DMS53 treated with DMSO at 0.1 percent for 48 hours (cell line): Measurements from ENCODE around the gene FAM117B.
"Not testable (repeated sequence)": the region's sequence is repeated elsewhere in the genome, so short reads cannot be mapped to it uniquely, and the experiment has no call there.

Experiments
- DNase-seq: peaks from one replicate; lab custom pipeline; 2025; ENCODE audit not compliant: unreplicated experiment; lab: John Stamatoyannopoulos, UW

FAM117B gene

DNA sequence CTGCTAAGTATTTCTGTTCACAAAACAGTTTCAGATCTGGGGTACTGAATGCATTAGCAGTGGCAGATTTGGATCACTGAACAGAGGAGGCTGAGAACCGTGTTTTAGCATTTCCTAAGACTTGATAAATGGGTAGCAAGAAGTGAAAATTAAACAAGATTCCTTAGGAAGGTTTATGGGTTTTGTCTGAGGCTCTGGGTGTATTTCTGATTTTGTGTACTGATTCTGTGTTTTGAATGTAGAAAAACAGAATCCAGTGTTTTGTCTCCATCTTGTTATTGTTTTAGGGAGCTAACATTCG is 1.4 kb downstream of the FAM117B start:
- DNase-seq, result peak; percentile 37

DNA sequence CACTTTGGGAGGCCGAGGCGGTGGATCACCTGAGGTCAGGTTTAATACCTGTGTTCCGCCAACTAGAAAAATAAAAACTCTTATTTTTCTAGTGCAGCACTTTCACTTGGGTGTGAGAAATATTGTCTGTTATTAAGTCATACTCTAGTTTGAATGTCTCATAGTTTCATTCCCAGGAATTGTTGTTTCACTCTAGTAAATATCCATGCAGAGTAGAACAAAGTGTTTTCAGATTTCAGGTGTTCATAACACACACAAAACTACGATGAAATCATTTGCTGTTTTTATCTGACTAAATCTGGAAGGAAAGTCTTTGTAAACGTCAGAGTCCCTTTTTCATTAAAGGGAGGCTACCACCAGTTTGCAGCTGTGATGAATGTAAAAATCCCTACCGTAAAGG is 4.0 kb downstream of the FAM117B start:
- no peak for DNase-seq

DNA sequence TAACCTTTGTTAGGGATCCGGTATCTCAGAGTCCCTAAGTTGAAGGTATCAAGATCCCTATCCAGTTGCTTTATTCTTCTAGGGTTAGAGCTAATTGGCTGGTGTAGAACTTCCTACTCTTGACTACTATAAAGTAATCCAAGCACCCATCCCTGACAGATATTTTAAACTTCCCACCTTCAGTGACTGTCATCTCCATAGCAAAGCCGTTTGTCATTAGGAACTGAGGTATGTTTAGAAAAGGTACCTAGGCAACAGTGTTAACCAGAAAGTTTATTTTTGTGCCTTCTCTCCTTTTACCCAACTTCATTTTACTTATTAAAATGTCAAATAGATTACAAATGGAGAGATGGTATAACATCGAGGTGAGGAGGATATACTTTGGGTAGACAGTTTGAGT is 4.5 kb downstream of the FAM117B start:
- no peak for DNase-seq

DNA sequence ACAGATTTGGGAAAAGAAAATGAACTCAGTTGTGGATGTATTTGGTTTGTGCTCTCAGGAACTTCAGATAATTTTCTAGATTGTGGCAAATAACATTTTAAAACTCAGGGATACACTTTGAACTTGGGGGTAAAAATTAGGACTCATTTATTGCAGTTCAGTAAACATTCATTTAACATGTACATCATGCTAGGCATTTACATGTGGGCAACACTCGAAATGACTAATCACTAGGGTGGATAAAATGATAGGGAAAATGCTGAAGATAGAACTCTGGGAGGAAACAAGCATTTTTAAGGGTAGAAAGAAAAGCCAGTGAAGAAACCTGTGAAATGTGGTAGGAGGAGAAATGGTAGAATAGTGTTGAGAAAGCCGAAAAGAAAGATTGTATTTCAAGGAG is 7.8 kb downstream of the FAM117B start:
- no peak for DNase-seq

DNA sequence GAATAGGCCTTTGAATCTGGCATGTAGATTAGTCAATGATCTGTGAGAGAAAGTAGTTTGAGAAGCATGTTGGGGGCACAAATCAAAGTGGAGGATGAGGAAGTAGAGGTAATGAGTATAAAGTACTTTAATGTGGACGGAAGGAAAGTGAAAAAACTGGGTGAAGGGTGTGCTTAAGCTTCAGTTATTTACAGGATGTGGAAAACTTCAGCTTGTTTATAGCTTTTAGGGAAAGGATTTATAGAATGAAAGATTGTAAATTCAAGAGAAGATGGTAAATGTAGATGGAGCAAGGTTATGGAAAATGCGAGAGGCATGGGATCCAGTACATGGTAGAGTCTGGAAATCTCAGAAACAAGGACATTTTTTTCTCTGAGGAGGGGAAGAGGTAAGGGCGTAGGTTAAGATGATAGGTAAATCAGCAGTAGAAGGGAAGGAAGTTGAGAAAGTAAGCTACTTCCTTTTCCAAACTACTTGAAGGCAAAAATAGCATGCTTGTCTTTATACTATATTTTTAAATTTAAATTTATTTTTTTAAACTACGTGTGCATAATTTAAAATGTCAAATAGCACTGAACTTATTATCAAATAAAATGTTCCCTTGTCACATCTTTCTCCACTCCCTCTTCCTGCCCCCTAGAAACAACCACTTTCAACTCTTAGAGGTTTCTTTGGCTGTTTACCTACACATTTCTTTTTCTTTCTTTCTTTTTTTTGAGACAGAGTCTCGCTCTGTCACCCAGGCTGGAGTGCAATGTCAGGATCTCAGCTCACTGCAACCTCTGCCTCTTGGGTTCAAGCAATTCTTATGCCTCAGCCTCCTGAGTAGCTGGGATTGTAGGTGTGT is 8.5 kb downstream of the FAM117B start:
- no peak for DNase-seq

DNA sequence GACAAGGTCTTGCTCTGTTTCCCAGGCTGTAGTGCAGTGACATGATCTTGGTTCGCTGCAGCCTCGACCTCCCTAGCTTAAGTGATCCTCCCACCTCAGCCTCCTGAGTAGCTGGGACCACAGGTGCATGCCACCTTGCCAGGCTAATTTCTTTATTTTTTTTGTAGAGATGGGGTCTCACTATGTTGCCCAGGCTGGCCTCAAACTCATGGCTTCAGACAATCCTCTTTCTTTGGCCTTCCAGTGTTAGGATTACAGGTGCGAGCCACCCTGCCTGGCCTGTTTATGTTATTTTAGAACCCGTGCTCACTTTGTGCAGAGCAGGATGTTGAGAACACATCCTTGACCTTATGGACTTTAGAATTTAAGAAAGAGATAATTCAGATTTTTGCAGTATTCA is 17.4 kb downstream of the FAM117B start:
- no peak for DNase-seq

DNA sequence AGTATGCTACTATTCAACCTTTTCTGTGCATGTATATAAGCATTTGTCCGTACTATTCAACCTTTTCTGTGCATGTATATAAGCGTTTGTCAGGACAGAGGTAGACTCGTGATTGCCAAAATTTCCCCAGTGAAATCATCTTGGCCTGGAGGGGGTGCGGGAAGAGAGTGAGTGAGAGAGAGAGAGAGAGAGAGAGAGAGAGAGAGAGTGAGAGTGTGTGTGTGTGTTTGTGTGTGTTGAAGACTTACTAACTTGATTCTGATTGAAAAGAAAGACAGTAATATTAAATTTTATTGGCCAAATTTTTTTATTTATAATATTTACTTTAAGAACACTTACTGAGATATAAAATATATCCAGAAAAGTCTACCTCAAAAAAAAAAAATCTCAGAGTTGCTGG is 19.1 kb downstream of the FAM117B start:
- DNase-seq, result no peak

DNA sequence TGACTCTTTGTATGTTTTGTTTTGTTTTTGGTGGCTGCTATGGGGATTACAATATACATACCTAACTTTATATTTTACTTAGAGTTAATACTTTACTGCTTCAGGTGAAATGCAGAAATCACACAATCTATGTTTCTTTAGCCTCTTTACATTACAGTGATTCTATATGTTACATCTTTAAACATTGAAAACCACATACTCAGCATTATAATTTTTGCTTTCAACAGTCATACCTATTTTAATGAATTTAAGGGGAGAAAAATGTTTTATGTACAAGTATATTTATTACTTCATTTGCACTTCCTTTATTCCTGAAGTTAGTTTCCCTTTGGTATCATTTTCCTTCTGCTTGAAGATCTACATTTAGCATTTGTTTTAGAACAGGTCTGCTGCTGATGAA is 23.1 kb downstream of the FAM117B start:
- no peak for DNase-seq

DNA sequence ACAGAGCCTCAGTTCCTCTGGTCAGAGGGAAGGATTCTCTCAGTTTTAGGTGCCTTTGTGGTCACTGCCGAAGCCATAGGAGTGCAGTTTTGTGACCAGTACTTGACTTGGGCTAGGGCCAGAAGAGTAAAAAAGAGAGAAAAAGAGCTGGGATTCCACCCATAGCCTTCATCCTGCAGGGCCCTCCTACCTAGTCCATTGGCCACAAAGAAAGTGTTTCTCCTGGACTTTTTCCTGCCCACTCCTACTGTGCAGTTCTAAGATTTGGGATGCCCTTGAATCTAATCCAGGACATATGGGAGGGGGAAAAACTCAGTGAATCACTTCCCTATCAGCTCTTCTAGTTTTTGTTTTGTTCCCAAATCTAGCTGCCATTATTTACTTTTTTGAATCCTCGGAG is 26.0 kb downstream of the FAM117B start:
- no peak for DNase-seq

DNA sequence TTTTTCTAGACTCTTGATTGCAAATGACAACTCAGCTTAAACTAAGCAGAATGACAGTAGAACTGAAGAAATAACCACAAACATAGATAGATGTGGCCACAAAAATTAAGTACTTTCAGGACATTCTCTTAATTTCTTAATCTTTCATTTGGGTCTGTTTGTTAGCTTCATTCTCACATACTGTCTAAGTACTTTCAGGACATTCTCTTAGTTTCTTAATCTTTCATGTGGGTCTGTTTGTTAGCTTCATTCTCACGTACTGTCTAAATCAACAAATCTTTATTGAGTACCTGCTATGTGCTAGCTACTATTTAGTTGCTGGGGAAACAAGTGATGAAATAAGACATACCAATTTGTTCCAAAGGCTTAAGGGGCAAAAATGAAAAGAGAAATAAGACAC is 35.1 kb downstream of the FAM117B start:
- no peak for DNase-seq

DNA sequence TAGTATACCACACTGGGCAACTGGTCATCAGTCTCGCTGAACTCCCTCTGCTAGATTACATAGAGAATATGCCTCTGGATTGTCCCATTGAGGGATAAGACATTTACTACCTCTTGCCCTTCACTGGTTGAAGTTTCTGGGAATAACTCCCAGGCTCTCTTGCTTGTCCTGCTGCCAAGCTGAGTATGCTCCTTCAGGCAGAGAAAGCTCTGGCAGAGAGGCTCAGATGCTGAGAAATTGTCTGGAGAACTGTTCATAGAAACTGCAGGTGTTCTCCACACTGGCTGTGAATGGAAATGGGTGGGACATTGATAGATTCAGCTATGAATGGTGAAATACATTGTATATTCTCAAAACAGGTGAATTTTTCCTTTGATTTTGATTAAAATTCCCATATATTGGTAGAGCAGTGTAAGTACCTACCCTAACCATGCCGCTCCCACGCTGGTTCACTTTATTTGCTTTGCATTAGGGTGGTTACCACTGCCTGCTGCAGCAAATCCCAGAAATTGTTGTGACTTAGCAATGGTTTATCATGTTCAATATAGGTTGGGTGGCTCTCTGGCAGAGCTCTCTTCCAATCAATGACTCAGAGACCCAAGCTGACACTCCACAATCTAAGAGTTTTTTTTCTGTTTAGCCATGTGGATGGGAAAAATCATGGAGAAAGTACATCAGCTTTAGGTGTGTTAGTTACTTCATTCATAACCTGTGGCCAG is 36.7 kb downstream of the FAM117B start:
- no peak for DNase-seq

DNA sequence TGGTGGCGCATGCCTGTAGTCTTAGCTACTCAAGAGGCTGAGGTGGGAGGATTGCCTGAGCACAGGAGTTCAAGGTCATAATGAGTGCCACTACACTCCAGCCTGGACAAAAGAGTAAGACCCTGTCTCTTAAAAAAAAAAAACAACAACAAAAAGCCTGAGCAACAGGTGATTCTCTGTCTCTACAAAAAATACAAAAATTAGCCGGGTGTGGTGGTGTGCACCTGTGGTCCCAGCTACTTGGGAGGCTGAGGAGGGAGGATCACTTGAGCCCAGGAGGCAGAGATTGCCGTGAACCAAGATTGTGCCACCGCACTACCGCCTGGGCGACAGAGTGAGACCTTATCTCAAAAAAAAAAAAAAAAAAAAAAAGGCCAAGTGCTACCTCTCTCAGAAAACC is 40.3 kb downstream of the FAM117B start:
- DNase-seq, result not testable (repeated sequence)

DNA sequence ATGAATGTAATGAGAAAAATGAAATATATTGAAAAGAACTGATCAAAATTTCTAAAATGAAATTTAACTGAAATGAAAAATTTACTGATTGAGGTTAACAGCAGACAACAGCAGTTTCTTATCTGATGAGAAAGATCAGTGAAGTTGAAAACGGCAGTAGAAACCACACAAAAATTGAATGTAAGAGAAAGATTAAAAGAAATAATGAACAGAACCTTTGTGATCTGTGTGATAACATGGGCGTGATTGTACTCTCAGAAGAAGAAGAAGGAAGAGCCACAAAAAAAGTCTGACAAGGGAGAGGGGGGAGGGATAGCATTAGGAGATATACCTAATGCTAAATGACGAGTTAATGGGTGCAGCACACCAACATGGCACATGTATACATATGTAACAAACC is 45.2 kb downstream of the FAM117B start:
- DNase-seq, result no peak

DNA sequence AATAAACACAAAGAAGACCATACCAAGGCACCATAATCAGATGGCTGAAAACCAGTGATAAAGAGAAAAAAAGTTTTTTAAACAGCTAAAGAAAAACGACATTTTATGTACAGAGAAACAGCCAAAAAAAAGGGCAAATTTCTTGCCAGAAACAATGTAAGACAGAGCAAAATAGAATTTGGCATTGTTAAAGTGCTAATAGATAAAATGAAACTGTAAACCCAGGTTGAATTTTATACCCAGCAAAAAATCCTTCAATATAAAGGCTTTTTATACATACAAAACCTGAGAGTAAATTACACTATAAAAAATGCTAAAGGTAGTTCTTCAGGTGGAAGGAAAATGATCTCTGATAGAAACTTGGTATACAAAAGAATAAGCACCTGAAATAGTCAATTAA is 45.7 kb downstream of the FAM117B start:
- no peak for DNase-seq

DNA sequence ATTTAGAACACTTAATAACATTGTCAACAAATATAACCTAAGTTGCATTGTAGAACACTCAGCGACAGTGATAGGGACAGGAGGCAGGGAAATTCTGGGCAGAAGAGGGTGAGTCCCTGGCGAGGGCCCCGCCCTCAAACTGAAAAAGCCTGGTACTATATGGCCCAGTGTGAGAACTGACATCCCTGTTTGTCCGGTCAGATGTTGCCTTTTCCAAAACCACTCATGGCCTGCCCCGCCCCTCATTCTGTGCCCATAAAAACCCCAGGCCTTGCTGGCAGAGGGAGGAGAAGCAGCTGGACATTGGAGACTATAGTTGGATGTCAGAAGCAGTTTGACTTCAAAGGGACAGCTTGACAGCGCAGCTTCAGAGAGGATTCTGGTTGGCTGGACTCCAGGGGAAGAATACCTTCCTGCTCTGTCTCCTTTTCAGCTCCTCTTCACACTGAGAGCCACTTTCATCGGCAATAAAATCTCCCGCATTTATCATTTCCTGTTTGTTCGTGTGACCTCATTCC is 47.0 kb downstream of the FAM117B start:
- no peak for DNase-seq

DNA sequence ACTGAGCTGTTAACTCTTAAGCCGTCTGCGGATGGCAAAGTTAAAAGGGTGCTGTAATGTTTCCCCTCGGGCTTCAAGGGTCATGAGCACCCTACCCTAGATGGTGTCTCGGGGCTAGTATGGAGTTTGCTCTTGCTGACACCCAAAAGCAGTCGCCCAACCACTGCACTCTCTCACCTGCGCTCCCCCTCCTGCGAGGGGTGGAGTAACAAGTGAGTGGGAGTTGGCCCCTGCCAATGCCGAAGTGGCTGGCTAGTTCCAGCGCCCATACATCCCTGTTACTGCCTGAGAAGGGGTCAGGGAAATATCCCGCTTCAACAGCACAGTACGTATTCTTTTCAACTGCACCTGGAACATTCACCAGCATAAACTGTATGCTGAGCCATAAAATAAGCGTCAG is 47.5 kb downstream of the FAM117B start:
- no peak for DNase-seq

DNA sequence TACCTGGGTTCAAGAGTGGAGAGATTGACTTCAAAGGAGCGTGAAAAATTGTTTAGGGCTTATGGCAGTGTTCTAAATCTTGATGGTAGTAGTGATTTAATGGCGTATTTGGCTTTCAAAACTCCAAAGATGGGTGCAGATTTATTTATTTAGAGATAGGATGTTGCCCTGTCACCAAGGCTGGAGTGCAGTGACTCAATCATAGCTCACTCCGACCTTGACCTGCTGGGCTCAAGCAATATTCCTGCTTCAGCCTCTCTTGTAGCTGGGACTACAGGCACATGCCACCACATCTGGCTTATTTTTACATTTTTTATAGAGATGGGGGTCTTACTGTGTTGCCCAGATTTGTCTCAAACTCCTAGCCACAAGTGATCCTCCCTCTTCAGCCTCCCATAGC is 52.5 kb downstream of the FAM117B start:
- DNase-seq, result no peak

DNA sequence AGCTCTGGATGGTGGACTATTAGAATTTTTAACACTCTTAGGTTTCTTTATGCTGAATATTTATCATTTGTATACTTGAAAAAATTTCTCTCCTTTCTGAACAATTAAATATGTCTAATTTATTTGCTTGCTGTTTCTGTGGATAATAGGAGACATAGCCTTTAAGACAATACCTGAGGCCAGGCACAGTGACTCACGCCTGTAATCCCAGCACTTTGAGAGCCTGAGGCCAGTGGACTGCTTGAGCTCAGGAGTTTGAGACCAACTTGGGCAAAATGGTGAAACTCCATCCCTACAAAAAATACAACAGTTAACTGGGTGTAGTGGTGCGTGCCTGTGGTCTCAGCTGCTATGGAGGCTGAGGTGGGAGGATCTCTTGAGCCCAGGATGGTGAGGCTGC is 54.7 kb downstream of the FAM117B start:
- DNase-seq, result no peak

DNA sequence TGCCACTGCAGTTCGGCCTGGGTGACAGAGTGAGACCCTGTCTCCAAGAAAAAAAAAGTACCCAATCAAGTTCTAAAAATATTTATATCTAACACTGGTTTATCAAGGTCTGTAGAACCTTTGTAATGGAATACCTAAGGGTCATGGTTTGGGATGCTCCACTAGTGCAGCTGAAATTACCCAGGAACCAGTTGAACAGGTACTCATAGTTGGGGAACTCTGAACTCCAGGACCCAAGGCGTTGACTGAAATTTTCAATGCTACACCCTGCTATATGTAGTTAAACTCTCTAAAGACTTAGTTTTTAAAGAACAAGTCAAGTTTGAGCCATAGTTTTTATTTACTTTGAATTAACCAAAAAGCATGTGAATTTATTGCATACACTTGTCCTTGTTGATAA is 55.1 kb downstream of the FAM117B start:
- DNase-seq, result no peak

DNA sequence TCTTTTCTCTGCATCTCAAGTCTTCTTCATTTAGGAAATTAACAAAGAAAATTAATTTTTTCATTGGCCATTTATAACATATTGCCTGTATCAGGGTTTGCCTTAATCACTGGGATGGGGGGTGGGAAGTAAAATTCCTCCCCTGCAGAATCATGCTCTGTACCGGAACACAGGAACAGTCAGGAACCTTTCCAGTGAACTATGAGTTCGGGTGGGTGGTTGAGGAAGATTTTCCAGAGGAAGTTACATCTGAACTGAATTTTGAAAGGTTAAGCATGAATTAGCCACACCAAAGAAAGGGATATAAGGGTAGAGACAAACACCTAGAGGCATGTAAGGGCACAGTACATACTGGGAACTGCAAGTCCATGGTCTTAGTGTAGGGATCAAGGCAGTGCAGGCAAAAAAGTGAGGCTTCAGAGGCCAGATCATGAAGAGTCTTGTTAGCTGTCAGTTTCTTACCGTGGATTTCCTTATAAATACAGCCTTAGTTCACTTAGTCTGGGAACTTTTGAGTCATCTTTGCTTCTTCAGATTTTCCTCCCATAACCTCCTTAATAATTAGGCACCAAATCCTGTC is 55.6 kb downstream of the FAM117B start:
- no peak for DNase-seq

DNA sequence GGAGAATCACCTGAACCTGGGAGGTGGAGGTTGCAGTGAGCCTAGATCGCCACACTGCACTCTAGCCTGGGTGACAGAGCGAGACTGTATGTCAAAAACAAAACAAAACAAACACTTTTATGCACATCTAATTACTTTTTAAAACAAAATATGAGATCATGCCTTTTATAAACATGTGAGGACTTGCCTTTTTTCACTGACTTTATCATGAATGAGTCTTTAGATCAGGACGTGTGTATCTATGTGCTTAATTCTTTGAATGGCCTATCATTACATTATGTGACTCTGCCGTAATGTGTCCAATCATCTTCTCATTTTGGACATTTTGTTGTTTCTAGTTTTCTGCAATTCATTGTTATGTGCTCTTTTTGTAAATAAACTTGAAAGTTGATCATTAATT is 58.7 kb downstream of the FAM117B start:
- no peak for DNase-seq

DNA sequence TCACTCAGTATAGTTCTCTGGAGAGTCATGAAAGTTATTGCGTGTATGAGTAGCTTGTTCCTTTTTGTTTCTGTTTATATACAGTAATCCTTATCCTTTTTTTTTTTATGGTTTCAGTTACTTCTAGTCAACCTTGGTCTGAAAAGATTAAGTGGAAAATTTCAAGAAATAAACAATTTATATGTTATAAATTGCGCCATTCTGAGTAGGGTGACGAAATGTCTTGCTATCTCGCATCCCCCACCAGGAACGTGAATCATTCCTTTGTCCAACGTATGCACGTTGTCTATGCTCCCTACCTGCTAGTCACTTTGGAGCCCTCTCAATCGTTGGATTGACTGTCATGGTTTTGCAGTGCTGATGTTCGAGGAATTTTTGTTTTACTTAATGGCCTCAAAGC is 60.4 kb downstream of the FAM117B start:
- no peak for DNase-seq
